Globus pallidus (tissue), 1 donor: ENCODE data around the gene CABP7.

Experiments
- DNase-seq: peaks from one replicate; pipeline ENCODE4 v3.0.0-alpha.2; 2015; ENCODE audit warnings: low spot score

Gene CABP7

DNA sequence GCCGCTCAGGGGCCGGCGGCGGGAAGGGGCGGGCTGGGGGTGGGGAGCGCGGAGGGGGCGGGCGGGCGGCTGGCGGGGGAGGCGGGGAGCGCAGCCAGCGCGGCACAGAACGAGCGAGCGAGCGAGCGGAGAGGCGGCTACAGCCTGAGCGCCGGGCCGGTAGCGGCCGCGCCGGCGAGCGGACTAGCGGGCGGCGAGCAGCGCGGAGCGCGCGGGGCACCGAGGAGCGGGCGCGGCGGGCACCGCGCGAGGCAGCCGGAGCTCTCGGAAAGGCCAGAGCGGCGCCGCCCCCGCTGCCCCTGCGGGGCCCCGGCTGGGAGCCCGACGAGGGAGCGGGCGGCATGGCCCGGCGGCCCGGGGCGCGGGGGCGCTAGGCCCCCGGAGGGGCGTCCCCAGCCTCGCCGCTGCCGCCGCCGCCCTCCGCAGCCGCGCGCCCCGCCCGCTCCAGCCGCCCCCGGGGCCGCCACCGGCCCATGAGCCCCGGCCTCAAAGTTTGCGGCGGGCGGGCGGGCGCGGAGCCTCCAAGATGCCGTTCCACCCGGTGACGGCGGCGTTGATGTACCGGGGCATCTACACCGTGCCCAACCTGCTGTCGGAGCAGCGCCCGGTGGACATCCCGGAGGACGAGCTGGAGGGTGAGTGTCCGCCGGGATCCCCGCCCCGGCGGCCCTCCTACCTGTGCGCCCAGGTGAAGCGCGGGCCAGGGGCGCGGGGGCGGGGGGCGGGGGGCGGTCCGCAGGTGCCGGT lies at the start of gene CABP7:
Gene CABP7 (plus strand): TSS at position 105 of the 747 bp plus-strand sequence. CDS start 422 bp downstream, at position 527.
- DNase-seq: no peak

DNA sequence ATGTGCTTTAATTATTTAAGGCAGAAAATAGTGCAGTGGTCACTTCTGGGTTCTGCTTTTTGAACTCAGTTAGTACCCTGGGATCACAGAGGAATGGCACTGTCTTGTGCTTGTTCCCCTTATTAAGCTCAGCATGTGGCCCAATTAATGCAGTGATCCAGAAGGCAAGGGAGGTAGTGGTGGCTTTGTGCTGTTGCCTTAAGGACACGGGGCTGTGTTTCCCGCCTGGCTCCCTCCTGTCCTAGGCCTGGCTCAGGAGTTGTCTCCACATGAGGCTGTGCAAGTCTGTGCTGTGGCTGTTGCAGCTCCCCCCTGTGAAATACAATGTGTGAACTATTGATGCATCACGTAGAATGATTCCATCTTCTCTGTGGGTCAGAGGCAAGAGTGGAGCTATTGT lies 49.2 kb upstream of the CABP7 start:
- DNase-seq: no peak

DNA sequence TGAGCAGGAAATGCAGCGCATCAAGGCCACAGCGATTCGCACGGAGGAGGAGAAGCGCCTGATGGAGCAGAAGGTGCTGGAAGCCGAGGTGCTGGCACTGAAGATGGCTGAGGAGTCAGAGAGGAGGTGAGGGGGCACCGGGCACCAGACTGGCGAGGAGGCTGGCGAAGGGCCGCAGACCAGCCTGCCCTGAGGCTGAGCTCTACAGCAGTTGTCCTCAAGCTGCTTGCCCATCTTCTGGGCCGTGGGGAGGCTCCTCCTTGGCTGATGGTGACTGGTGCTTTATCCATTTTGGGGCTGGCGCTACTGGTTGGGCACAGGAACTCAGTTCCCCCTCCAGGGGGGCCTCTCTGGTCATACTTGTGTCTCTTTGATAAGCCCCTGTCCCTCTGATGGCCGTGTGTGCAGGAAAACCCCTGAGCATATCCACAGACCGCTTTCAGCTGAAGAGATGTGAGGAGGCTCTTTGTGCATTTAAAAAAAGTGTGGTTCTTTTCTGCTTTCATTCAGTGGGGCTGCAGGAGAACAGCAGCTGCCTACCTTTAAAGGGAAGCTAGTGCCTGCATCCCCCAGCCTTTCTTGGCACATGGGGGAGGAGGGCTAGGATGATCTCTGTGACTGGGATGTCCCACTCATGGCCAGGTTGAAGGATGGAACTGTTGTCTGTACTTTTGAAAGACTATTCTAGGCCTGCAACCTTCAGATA lies 46.3 kb upstream of the CABP7 start:
- DNase-seq: no peak

DNA sequence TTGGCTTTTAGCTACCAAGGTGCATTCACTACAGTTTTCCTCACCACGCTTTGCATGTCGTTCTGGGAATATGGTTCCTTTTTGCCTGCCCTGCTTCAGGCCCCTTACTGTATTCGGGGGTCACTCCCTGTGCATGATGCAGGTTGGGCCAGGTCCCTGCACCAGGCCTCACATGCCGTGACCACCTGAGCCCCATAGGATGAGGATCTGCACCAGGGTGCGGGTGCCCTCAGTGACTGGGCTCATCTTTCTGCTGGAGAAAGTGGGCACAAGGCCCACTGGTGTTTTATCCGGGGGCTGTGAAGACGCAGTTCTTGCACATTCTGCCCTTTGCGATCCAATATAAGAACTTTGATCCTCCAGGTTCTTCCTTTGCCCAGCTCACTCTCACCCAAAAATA lies 45.7 kb upstream of the CABP7 start:
- no peak for DNase-seq

DNA sequence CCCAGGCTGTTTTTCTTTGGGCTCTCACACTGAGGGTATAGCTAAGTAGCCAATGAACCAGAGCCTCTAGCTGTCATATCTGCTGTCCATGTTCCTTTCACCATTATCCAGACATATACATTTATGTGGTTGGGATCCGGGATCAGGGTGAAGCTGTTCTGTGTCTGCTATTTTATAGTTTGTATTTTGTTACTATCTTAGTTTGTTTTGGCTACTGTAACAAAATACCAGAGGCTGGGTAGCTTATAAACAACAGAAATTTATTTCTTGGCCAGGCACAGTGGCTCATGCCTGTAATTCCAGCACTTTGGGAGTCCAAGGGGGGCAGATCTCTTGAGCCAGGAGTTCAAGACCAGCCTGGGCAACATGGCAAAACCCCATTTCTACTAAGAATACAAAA lies 40.5 kb upstream of the CABP7 start:
- DNase-seq: no peak

DNA sequence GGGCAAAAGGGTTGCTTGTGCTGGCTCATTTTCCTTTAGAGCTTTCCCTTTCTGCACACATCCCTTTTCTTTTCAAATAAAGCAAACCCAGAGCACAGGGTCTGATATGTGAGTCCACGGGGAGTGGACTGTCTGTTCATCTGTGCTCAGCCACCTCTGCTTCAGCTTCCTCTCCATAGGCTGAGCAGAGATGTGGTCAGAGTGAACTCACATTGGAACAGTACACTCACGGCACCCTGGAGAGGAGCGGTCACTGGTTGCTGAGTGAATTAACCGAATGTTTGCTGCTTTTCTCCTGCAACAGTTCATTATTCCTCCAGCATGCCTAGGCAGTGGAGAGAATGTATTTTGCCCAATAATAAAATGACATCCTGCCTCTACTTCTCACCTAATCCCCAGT lies 36.3 kb upstream of the CABP7 start:
- no peak for DNase-seq

DNA sequence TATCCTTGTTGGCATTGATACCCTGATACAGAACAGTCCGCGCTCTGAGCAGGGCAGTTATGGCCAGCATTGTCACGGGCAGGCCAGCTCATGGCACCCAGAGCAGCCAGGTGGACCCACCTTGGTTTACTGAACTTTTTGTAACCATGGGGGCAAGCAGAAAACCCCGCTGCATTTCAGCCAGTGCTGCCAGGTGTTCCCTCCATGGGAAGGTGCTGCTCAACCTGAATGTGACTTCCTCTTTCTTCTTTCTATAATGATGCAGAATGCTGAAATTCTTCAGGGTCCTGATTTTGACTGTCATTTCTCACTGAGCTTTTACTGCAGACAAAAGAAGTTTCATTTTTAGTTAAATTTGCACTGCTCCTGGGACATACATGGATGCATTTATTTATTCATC lies 35.6 kb upstream of the CABP7 start:
- no peak for DNase-seq

DNA sequence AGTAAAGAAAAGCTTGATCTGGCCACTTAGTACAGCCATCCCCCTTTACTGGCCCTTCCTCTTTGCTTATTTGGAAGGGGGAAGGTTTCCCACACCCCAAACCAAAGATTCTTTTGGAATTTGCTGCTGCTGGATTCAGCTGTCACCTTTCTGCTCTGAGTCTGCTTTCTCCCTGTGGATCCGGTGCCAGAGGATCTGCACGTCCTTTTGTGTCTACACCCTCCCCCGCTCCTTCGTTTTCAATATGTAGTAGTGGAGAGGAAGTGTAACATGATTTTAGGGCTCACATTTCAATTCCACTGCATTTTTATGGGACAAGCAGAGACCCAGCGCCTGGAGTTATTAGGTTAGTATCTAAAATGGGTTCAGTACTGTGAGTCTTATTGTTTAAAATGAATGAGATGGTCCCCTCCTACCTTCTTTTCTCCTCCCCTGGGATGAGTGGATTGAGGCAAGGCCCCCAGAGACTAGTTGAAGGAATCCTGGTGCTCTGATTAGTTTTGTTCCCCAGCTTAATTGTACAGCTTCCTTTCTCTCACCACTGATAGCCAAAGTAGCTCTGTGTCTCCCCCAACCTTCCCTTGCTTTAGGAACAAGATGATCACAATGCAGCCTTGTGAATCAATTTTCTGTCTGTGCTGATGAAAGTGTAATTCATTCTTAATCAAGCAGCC lies 30.5 kb upstream of the CABP7 start:
- no peak for DNase-seq

DNA sequence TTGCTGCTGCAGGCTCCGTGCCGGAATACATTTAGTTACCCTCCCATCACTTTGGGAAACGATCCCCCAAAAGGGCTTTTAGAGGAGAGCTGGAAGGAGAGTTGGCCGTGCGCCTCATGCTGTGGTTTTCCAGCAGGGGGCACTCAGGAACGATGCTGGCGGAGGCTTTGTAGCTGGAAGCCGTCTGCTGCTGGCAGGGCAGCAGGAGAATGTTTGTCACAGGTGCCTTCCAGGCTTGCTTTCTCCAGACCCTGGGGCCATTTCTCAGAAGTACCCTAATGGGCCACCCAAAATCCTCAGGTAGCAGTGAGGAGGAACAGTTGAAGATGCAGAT lies 30.0 kb upstream of the CABP7 start:
- peak; percentile 71 for DNase-seq

DNA sequence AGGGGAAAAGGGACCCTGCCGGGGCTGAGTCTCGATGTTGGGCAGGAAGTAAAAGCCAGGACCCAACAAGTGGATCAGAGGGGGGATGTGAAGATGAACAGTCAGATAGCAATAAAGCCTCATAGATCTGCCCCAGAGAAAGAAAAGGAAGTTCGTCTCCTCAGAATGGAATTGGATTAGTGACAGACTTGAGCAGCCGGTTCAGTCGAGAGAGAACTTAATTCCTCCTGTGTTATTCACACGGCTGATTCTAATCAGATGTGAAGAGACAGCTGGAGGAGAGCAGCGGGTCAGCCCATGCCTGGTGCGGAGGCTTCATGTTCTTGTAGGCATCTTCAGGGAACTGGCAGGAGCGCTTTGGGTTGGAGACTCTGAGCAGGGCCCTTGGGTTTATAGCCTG lies 29.3 kb upstream of the CABP7 start:
- DNase-seq: no peak

DNA sequence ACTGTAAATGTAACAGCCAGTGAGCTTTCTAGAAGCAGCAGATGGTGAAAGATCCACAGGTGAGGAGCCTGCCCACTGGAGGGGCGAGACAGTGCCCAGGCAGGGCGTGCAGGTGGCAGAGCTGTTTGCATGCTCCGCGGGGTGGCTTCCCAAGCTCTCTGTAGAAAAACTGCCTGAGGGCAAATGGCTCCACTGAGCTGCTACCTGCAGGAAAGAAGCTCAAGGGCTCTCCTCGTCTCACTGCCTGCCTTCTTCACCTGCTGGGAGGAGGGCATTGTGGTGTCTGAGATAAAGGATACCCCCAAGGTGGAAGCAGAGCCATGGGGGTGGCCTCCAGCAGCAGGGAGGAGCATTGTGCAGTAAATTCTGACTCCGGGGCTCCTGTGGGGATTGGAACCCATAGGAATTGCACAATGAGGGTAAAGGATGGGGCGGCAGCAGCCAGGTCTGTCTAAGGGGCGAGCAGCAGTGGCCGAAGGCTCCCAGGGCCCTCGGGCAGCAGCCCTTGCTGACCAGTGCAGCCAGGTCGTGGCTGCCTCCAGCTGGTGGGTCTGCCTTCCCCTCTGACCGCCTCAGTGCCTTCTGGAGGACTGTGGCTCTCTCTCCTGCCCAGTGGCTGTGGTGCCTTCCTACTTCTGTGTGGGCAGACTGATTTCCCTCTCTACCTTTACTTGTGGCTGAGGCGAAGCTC lies 28.0 kb upstream of the CABP7 start:
- DNase-seq: no peak

DNA sequence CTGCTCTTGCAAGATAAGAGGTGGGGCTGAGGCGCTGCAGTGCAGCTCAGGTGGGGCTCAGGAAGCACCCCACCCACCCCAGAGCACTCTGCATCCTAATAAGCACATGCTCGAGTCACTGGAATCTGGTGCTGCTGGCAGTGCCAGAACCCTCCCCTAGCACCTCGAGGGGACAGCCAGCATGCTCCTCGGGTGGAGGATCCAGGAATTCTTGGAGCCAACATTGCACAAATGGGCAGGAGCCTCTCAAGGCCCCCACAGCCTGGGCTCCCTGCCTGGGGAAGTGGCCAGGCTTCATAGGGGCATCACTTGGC lies 27.5 kb upstream of the CABP7 start:
- DNase-seq: no peak

DNA sequence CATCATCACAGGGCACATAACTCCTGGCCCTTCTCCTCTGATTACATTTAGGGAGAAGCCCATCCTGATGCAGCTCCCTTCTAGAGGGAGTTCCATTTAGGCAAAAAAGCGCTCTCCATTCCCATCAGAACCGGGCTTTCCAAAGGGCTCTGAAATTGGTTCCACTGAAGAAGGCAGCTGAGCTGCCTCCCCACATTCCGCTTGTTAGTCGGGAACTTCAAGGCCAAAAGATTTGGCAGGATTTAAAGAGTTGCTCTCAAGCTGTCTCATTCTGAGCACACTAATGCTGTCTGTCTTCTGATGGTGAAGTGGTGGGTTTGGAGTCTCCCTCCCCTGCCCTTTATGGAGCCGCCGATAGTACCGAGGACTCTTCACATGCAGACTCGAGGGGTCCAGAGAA lies 26.6 kb upstream of the CABP7 start:
- DNase-seq: no peak

DNA sequence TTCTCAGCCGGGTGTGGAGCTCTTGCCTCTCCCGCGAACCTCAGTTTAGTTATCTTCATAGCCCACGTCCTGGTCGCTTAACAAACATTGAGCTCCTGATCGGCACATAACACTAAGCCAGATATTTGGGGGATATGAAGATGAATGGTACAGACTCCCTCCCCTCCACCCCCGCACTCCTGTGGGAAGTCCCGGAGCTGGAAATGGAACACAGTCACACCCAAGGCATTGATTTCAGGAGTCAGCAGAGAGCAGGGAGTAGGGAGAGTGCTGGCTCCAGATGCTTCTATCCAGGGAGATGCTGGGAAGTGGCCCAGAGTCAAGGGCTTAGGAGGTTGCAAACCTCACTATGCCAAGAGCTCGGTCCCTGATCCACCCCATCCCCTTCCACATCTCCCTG lies 26.1 kb upstream of the CABP7 start:
- no peak for DNase-seq

DNA sequence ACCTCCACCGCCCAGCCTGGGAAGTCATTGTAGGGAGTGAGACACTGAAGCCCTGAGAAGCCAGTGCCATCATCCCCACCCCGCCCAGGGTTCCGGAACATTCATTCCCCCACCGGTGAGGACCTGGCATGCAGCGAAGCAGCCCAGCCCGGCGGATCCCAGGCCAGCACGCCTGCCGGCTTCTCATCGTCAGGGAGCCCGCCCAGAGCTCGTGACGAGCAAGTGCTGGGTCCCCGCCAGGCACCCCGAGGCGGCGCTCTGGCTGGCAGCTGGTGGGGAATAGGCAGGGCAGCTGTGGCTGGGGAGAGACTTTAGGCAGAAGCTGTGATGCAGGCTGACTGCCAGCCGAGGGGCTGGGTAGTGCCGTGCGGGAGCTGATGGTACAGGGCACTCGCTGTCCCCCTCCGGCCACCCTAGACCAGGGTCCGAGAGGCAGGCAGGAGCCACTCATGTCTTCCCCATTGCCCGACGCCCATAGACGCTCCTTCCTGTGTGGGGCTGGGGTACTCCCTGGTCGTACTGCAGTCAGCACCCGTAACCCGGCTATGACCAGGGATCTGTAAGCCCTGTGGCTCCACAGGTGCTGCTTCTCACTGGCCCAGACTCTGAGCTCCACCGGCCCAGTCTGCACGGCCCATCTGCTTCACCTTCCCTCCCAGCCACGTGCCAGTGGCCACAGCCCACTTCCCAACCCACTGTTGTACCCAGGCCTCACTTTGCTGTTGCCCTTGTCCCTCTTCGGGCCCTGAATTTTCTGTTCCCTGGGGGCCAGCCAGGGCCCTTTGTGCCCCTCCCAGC lies 24.5 kb upstream of the CABP7 start:
- DNase-seq: peak; percentile 67

DNA sequence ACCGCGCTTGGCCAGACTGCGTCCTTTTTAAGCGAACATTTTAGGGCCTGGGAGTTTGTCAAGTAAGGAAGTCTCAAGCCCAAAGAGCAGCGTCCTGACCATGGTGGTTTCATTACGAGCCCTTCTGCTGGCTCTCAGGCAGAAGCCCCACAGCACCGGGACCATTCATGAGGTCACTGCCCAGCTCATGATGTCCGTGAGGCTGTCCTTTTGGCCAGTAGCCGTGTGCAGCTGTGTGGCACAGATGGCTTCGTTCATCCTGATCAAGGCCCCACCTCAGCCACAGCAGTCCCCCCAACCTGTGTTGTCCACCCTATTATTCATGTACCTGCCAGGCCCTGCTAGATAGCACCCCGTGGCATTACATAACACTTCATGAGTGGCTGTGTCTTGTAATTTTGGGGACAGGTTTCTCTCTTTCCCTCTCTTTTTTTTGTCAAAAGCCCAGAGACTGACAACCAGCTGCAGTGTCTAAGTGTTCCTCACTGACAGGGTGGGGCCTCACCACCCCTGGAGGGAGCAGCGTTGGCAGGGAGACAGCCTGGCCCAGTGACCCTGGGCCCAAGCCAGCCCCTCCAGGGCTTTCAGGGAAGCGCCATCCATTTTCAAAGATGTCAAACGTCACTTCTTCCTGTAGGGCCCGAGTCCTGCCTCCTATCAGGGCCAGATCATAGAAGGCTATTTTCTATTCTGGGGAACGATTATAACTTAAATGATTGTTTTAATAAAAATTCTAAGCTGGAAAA lies 21.8 kb upstream of the CABP7 start:
- no peak for DNase-seq

DNA sequence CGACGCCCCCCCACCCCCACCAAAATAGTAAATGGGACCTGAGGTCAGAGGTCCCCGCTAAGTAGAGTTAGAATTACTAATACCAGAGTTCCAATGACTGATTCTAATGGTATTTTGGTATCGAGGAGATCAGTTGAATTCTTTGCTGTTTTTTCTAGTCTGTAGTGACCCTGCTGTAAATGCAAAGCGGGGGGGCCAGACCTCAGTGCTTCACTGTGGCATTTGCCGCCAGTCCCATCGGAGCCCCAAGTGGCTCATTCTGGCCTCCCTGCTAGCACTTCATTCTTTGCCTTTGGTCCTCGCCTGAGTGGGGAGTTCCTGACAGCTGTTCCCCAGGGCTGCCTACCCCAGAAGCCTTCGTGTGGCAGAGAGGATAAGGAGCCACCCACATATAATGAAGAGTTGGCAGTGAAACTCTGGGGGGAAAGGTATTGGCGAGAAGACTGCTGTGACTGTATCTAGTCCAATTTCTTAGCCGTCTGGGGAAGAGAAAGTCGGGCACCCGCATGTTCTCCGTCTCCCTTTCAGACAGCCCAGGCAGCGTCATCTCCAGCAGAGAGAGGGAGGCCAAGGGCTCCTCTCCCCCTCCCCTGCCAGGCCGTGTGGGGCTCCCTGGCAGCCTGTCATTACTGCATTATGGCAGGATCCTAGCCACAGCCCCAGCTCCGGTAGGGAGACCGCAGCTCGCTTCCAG lies 19.4 kb upstream of the CABP7 start:
- DNase-seq: no peak

DNA sequence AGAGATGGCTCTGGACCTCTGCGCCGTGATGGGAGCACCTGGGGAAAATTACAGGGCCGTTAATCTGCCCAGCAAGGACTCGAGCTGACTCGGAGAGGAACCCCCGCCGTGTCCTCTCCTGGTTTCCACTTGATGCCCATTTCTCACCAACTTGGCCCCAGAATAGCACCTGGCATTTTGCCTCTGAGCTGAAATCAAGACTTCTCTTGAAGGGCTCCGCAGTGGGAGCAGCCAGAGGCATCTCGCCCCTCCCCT lies 19.0 kb upstream of the CABP7 start:
- no peak for DNase-seq

DNA sequence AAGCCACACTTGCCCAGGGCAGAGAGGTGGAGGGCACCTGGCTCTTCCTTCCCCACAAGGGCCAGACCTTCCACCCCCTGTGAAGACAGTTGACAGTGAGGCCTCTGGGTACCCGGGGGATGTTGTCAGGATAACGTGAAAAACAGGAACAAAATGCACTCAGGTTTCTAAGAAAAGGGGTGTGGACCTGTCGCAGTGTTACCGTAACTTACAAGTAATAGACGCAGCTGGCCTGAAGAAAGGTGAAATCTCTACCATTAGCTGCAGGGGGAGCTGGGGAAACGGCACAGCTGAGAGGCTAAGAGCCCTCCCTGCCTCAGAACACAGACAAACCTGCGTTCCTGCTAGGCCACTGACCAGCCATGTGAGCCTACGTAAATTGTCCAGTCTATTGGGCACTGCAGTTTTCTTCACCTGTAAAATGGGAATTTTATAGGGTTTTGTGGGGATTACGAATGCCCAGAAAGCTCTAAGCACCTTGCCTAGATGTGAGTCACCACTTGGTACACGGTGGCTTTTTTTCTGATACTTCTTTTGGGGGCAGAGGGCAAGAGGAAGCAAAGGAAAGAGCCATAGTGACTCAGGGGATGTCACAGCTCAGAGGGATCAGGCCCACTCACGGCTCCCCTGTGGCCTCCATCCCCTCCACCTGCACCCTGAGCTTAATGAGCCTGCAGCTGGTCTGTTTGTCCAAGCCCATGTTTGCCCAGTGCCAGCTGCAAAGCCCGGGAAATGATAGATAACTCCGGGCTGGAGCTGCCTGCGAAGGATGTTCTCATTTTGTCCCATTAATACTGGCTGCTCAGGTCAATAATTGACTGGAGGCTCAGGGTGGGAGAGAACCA lies 18.4 kb upstream of the CABP7 start:
- DNase-seq: no peak
